Measurements from ENCODE around the gene LONP2. TPM values are rescaled to one million over a fixed set of nuclear protein-coding genes. Genes with fewer than 3 reads are reported as not detected.
"Not testable (repeated sequence)": the region's sequence is repeated elsewhere in the genome, so short reads cannot be mapped to it uniquely, and the experiment has no call there.

Gene LONP2
- total RNA-seq, 1 donor from 2014 or later: 67.8 TPM

- intact Hi-C loops (cut with micrococcal nuclease): no loop called here
- H3K36me3 ChIP-seq: peaks cover 87% of the 10 kb centered on the region
- H3K27ac ChIP-seq (replicated peaks): no peak overlapping the region
- no peak for DNase-seq
- no peak overlapping the region for H3K4me3 ChIP-seq
- no peak for TF ChIP-seq CTCF (IDR thresholded peaks at IDR 0.05; ENCODE audit: borderline replicate concordance)
- H3K27me3 ChIP-seq (ENCODE audit: low read depth): no peaks in the 10 kb centered on the region
- no peaks in the 10 kb centered on the region for H3K9me3 ChIP-seq (replicated peaks)
- no peaks in the 10 kb centered on the region for H3K4me1 ChIP-seq
Measured at GRCh38 chr16:48299471-48299870, 55.4 kb downstream of the LONP2 start.

- H3K27me3 ChIP-seq (ENCODE audit: low read depth): no peaks in the 10 kb centered on the region
- H3K4me3 ChIP-seq: no peak overlapping the region
- DNase-seq: no peak
- H3K36me3 ChIP-seq: peaks cover 91% of the 10 kb centered on the region
- no peak for TF ChIP-seq CTCF (IDR thresholded peaks at IDR 0.05; ENCODE audit: borderline replicate concordance)
- H3K4me1 ChIP-seq: no peaks in the 10 kb centered on the region
- no peak overlapping the region for H3K27ac ChIP-seq (replicated peaks)
- intact Hi-C loops (cut with micrococcal nuclease): no loop called here
- no peaks in the 10 kb centered on the region for H3K9me3 ChIP-seq (replicated peaks)
Measured at GRCh38 chr16:48300391-48300856, 56.3 kb downstream of the LONP2 start.

- Histone ChIP-seq H3K4me3 (no peak overlapping the region), H3K9me3 (replicated peaks) (peaks cover 58% of the 10 kb centered on the region), H3K27ac (replicated peaks) (no peak overlapping the region), H3K36me3 (peaks cover 93% of the 10 kb centered on the region), H3K4me1 (no peaks in the 10 kb centered on the region), H3K27me3 (ENCODE audit: low read depth) (no peaks in the 10 kb centered on the region)
- intact Hi-C loops (cut with micrococcal nuclease): no loop called here
- no peak for TF ChIP-seq CTCF (IDR thresholded peaks at IDR 0.05; ENCODE audit: borderline replicate concordance)
- DNase-seq: no peak
Measured at GRCh38 chr16:48308535-48308934, 64.4 kb downstream of the LONP2 start.

- no peak overlapping the region for H3K4me3 ChIP-seq
- no peak for DNase-seq
- no peaks in the 10 kb centered on the region for H3K4me1 ChIP-seq
- peaks cover 74% of the 10 kb centered on the region for H3K36me3 ChIP-seq
- peaks cover 63% of the 10 kb centered on the region for H3K9me3 ChIP-seq (replicated peaks)
- intact Hi-C loops (cut with micrococcal nuclease): no loop called here
- H3K27me3 ChIP-seq (ENCODE audit: low read depth): no peaks in the 10 kb centered on the region
- H3K27ac ChIP-seq (replicated peaks): no peak overlapping the region
- no peak for TF ChIP-seq CTCF (IDR thresholded peaks at IDR 0.05; ENCODE audit: borderline replicate concordance)
Measured at GRCh38 chr16:48310908-48311641, 67.0 kb downstream of the LONP2 start.

GRCh38 chr16:48313905-48314304 lies 69.8 kb downstream of the LONP2 start:
- H3K27me3 ChIP-seq (ENCODE audit: low read depth); H3K4me3 ChIP-seq; H3K27ac ChIP-seq (replicated peaks); intact Hi-C loops (cut with micrococcal nuclease); DNase-seq: not testable (repeated sequence)
- H3K9me3 ChIP-seq (replicated peaks): peaks cover 52% of the 10 kb centered on the region
- peaks cover 52% of the 10 kb centered on the region for H3K36me3 ChIP-seq
- peaks cover 22% of the 10 kb centered on the region for H3K4me1 ChIP-seq

- H3K27me3 ChIP-seq (ENCODE audit: low read depth): no peaks in the 10 kb centered on the region
- H3K4me1 ChIP-seq: peaks cover 47% of the 10 kb centered on the region
- TF ChIP-seq CTCF (IDR thresholded peaks at IDR 0.05; ENCODE audit: borderline replicate concordance): no peak
- H3K27ac ChIP-seq (replicated peaks): peak overlapping the region; percentile 79
- DNase-seq: no peak
- H3K36me3 ChIP-seq: peaks cover 20% of the 10 kb centered on the region
- intact Hi-C loops (cut with micrococcal nuclease): no loop called here
- no peak overlapping the region for H3K4me3 ChIP-seq
- H3K9me3 ChIP-seq (replicated peaks): peaks cover 21% of the 10 kb centered on the region
Measured at GRCh38 chr16:48317026-48317425, 72.9 kb downstream of the LONP2 start.
